Fibroblast of the conjunctiva (primary cell): ENCODE measurements around the gene AP2A1.

Experiments
- DNase-seq: peaks from one replicate; pipeline ENCODE4 v3.0.0-alpha.2; 2010; ENCODE audit warnings: low read depth

Gene AP2A1

DNA sequence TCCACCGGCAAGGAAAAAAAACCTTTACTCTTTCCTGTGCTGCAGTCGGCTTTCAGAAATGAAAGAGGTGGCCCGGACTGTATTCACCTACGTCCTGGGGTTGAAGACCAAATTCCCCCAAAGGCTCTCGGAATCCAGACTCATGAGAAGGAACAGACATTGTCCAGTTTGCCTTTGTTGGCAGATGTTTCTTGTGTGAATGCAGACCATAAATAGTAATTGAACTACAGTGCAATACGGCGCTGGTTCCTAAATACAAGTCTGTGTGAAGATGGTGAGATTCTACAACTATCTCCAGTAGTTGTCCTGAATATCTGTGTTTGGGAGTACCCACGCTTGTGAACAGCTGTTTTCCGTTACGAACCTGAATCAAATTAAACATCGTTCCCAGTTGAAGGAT is 72.9 kb downstream of the AP2A1 start:
- DNase-seq = no peak

DNA sequence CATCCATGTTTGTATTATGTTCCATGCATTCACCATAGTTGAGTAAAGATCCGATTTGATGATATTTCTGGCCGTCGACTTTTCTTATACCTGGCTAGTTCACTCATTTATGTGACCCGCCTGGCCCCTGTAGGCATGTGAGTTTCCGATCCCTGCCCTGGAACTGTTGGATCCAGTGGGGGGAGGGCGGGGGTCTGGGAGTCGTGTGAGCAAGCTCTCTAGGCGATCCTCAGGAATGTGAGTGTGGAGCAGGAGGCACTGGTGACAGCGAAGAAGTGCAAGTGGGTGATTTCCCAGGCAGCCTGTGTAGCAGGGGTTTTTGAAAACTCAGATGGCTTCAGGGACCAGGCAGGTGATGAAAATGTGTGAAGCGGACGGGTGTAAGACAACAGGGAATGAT is 73.5 kb downstream of the AP2A1 start:
- DNase-seq = no peak

DNA sequence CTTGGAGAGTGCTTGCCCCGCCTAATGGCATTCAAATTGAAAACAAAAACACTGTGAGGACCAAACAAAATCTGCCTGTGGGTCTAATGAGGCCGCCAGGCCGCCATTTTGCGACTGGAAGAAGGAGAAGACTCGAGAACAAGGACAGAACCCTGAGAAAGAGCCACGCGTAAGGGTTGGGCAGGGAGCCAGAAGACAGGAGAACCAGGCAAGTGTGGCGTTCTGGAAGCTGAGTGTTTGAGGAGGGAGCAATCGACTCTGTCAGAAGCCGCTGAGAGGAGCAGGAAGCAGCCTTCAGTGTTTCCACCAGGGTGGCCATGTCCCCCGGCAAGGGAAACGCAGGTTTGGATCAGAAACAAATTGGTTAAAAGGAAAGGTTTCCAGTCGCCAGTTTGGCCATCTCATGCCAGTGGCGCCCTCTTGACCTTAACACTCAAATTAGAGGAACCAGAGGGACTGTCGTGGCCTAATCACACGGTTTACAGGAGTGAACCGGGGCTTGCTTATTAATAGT is 74.0 kb downstream of the AP2A1 start:
- no peak for DNase-seq

DNA sequence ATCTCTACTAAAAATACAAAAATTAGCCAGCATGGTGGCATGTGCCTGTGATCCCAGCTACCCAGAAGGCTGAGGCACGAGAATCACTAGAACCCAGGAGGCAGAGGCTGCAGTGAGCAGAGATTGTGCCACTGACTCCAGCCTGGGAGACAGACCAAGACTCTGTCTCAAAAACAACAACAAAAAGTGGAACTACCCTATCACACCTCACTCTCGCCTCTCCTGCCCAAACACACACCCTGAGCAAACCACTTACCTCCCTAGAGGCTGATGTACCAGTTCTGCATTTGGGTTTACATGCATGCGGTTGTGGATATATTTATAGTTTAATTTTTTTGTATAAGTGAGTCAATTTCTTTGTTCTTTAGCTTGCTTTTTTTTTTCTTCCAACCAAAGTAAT is 76.5 kb downstream of the AP2A1 start:
- no peak for DNase-seq

DNA sequence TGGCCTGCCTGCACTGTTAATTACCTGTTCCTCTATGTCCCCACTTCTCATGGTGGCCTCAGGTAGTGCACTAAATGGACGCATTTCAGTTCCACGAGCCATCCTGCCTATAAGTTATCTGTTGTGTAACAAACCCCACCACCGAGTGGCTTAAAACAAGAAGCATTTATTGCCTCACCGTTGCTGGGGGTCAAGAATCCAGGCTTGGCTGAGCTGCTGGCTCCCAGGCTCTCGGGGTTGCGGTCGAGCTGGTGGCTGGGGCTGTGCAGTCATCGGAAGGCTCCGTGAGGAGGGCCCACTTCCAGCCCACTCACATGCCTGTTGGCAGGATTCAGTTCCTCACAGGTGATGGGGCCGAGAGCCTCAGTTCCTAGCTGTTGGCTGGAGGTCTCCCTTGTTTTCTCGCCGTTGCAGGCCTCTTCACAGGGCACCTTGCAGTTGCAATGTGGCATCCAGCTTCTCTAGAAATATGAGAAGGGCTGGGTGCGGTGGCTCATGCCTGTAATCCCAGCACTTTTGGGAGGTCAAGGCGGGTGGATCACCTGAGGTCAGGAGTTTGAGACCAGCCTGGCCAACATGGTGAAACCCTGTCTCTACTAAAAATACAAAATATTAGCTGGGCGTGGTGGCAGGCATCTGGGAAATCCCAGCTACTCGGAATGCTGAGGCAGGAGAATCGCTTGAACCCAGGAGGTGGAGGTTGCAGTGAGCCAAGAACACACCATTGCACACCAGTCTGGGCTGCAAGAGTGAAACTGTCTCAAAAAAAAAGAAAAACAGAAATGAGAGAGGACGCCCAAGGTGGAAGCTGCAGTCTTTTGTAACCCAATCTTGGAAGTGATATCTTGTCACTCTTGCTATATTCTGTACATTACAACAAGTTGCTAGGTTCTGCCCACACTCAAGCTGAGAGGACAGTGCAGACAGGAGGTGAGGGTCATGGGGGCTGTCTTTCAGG is 77.6 kb downstream of the AP2A1 start:
- DNase-seq = no peak

DNA sequence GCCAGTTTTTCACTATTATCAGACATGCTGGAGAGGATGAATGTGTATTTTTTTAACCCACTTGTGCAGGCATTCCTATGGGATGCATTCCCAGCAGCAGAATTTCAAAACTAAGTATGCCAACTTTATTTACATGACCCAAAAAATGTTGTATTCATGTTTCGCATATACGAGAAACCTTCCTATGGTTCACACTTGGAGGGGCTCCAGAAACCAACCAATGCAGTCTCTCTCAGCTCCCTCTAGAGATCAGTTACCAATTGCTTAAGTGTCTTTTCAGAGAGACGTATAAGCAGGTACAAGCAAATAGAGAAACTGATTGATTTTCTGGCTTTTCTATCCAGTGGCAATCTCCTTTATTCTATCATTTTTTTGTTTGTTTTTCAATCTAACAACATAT is 78.6 kb downstream of the AP2A1 start:
- DNase-seq = no peak

DNA sequence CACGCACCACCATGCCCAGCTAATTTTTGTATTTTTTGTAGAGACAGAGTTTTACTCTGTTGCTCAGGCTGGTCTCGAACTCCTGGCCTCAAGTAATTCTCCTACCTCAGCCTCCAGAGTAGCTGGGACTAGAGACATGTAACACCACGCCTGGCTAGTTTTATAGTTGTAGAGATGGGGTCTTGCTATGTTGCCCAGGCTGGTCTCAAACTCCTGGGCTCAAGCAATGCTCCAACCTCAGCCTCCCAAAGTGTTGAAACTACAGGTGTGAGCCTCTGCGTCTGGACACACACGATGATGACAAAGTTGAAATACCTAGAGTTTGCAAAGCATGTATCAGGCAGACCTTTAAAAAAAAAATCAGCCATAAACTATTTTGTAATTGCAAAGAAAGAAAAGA is 79.6 kb downstream of the AP2A1 start:
- DNase-seq = no peak

DNA sequence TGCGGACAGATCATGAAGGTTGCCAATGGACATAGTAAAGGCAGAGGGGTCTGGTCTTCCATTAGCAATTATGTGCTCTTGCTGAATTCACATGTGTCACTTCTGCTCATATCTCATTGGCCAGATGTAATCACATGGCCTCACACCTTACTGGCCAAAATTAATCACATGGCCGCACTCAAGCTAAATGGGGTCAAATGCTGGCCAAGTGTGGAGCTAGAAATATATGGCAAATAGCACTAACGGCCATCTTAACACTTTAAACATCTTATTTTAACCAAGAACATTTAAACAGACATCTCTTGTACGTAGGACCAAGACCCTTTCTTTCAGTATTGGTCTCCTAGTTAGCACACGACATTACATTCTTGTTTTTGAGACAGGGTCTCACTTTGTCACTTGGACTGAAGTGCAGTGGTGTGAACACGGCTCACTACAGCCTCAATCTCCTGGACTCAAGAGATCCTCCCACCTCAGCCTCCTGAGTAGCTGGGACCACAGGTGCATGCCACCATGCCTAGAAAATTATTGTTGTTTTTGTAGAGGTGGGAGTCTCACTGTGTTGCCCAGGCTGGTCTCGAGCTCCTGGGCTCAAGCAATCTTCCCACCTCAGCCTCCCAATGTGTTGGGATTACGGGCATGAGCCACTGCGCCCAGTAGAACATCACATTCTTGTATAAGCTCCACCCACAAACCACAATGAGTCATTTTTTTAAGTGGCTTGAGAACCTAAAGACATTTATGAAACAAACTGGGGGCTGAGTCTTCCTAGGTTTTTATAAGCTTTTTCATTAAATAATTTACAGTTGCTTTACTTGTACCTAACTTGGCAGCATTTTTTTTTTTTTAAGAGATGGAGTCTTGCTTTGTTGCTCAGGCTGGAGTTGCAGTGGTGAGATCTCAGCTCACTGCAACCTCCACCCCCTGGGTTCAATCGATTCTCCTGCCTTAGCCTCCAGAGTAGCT is 81.2 kb downstream of the AP2A1 start:
- peak; percentile 62 for DNase-seq

DNA sequence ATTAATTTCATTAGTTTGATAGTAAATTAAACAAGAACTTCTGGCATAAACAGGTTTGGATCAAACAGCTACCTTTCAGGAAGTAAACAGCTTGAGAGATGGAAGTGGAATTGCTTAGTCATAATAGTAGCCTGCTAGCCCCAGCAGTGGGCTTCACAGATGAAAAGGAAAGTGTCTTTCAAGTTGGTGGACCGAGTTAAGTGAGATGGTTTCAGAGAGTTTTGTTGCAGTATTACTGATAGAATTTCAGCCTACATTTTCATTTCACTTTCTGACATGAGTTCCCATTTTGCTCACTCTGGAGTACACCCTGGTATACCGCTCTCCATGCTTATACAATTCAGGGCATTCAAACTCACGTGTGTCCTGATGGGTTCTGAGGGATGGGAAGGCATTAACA is 82.1 kb downstream of the AP2A1 start:
- DNase-seq = no peak

DNA sequence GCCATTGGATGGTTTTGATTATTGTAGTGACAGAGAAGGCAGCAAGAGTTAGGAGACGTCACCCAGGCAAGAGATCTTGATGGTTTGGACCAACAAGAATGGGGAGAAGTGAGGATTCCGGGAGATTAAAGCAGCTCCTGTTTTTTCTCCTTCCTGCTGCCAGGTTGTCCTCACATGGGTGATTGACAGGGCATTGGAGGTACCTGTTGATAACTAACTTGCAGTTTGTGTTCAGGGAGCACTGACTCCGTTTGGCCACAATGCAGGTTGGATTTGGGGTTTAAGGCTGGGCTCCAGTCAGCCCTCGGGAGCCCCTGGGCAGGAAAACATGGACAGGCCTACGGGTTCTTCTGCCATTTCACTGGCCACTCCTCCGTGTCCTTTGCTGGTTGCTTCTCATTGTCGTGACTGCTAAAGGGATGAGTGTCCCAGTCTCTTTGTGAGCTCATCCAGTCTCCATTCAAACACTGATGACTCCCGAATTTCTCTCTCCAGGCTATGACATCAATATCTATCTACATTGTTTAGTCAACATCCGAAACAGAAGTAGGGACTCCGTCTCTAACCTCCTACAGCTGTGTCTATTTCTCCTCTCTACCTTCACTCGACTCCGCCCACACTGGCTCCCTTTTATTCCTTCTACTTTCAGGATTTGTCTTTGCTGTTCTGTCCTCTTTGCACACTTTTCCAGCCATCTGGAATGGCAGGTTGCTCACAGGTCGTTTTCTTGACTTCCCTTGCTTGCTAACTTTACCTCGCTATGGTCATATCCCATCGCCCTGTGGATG is 82.8 kb downstream of the AP2A1 start:
- DNase-seq = no peak

DNA sequence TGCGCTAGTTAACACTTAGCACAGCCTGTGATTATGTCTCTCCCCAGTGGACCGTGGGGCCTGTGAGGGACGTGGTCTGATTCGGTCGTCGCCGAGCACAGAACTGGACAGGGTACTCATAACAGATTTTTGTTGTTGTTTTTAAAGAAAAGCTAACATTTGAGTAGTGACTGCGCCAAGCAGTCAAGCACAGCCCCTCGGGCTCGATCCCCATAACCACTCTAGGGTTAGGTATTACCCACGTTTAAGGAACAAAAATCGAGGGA is 83.4 kb downstream of the AP2A1 start:
- no peak for DNase-seq

DNA sequence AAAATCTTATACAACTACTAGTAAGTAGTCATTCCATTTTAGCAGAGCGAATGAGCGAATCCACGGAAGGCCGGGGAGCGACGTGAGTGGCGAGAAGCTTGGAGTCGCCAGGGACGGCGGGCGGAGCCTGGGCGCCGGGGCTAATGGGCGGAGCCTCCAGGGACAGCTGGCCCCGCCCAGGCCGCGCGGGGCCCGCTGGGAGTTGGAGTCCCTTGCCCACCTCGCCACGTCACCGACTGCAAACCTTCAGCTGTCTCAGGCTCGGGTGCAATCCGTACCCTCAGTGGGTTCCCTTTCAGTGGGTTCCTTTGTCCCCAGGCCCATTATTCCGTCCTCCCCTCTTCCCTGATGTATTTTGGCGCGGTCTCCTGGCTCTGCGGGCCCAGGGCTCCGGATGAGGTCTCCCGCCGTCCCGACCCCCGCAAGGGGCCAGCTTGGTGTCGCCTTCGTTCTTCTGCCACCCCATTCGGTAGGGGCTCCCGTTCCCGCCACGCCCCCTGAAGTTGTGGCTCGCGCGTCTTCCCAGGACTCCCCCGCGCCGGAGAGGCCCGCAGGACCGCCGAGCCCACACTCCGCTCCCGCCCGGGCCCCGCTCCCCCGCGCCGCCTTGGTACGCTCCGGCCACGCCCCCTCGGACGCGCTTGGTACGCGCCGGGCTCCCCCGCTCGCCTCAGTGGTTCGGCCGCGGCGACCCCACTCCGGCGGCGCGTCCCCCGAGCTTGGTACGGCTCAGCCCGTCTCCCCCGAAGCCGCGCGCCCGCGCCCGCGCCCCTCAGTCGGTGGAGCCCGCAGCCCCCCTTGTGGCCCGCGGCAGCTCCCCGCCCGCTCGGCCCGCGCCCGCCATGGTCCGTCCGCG is 83.9 kb downstream of the AP2A1 start, which contains the start of gene PTOV1:
PTOV1 (plus strand) TSS at position 673 of the 856 bp plus-strand sequence.
- DNase-seq = peak; percentile 81

DNA sequence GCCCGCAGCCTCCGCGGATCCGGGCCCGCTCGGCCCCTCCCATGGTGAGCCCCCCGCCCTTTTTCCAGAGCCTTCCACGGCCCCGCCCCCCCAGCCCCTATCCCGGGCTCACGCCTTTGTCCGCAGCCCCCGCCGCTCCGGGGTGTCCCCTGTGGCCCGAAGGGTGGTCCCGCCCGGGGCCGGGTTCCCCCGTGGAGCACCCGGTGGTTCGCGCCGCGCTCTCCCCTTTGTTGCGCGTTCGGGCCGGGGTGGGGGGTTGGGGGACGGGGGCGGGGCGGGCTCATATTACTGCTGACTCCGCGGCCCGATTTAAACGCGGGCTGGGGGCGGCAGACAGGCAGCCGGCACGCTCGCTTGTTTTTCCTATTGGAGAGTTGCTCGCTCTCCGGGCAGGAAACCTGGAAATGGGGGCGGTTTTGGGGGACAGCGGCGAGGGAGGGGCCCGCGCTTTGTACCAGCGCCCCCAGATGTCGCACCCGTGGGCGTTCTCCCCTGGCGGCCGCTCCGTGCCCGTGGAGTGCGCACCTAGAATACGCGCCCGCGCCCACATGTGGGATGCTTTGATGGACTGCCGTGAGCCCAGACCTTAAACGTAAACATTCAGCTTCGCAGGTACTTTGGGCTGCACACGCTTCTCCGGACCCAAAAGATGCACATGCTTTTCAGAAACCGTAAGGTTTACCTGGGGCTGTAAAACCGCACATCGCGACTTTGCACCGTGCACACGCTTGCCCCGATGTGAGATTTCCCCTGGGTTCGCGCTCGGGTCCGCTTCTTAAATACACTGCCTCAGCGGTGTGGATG is 84.9 kb downstream of the AP2A1 start:
- no peak for DNase-seq

DNA sequence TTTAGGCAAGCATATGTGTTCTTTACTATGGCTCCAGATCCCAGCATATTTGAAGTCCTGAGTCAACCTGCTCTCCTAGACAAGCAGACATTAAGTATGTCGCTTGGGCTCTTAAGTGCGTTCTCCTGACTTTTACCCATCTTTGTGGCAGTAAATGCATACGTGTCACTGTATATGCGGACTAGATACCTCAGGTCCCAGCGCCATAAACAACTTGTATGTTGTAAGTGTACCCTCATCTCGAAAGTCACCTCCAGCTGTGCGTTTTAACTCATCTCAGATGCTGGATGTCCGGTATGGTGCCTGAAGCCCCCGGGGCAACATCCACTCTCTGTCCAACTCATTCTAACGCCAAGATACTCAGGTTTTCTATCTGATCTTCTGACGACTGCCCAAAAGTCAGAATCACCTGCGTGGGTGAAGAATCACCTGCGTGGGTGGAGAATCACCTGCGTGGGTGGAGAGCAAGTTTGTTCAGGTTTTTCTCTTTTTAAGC is 85.9 kb downstream of the AP2A1 start:
- DNase-seq = no peak

DNA sequence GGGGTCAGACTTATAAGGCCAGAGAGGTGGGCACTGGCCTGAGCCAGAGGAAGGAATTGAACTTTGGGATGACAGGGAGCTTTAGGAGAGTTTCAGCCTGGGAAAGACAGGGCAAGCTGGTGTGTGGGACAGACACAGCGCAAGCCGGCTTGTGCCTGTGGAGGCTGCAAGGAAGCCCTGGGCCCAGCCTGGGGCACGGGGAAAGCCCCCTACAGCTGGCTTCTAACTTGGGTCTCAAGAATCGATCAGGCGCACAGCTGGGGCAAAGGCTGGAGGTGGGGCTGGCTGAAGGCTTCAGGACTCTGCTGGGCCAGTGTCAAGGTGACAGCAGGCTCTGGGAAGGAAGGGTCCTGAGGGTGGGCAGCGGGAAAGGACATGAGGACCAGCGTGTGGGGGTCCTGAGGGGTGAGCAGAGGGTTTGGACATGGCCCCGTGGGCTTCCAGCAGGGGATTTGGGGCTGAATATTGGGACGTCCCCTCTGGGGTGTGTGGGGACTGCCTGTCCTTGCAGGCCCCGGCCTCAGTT is 87.1 kb downstream of the AP2A1 start:
- no peak for DNase-seq

DNA sequence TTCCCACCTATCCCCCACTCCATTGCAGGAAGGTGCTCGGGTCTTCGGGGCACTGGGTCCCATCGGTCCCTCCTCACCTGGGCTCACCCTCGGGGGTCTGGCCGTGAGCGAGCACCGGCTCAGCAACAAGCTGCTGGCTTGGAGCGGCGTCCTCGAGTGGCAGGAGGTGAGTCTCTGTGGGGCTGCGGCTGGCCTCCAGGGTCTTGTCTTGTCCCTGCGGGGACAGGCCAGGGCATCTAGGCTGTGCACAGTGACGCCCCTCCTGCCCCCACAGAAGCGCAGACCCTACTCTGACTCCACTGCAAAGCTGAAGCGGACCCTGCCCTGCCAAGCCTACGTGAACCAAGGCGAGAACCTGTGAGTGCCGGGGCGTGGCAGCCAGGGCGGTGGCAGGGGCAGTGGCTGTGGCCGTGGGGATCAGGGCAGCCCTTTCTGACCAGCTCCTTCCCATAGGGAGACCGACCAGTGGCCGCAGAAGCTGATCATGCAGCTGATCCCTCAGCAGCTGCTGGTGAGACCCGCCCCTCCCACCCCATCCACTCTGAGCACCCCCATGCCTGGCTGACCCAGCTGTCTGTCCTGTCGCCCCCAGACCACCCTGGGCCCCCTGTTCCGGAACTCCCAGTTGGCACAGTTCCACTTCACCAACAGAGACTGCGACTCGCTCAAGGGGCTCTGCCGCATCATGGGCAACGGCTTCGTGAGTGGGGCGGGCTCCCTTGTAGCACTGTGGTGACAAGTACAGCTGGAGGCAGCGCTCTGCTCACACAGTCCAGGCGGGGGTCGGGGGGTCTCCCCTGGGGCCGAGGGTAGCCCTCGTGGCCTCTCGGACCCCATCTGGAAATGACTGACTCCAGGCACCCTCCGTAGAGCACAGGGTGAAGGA is 87.8 kb downstream of the AP2A1 start:
- no peak for DNase-seq

DNA sequence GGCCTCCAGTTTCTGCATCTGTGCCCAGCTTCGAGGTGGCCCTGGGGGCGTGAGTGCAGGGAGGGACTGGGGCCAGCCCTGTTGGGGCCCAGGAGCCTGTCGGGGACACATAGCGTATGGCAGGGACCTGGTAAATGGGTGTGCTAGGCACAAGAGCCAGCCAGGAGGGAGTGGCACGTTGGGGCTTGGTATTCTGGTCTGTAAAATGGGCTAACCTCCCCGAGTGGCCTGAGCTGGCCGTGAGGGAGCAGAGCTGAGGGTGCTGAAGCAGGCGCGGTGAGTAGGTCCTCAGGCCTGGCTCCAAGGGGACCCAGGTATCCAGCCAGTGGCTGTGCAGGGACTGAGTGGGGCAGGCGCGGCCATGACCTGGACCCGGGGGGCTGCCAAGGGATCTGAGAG is 88.5 kb downstream of the AP2A1 start:
- DNase-seq = no peak

DNA sequence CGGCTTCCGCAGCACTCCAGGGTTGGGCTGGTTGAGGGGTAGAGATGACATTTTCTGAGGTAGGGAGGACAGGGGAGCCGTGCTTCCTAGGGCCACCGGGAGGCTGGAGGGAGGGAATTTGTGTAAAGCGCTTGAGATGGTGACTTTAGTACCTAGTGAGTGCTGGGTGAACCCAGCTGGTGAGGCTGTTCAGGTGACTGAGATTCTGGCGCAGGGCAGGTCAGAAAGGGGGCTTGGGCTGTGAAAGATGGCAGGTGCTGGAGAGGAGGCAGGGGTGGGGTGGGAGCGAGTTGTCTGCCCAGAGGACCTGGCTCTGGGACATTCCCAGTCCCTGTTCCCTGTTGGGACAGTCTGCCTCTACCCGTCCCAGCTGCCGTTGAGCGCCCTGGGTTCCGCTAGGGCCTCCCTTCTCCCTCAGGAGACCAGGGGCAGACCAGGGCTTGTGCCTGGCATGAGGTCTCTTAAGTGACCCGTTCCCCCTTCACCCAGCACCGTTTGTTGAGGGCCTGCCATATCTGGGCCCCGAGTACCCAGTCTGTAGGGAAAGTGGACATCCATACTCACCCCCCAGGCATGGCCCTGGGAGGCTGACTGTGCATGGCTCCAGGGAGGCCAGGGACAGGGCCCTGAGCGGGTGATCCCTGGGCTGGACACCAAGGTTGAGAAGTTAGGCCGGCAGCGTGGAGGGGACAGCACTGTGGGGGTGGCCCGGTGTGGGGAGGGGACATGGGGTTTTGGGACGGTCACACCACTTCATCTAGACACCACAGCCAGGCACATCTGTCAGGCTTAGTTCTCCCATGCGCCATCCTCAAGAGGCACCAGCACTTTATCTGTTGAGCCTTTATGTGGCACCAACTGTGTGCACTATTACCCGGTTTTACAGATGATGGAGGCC is 89.1 kb downstream of the AP2A1 start:
- no peak for DNase-seq
